K562 (cell line): ENCODE measurements around the gene NRSN2. TPM values are rescaled to one million over a fixed set of nuclear protein-coding genes. Genes with fewer than 3 reads are reported as not detected.
A peak's percentile ranks its signal among the peaks of the same experiment; 100 is the strongest.

Experiments used
- CSDE1 ChIP-seq, 2 experiments: fragments of 450-650 bp; IDR thresholded peaks; 2 replicates each; pipeline ENCODE4 v1.6.1; 2016; ENCODE audit warnings: mild to moderate bottlenecking in 1 of 2
- HMG20A ChIP-seq: fragments of 450-650 bp; formaldehyde crosslinking; conservative IDR thresholded peaks from 2 replicates; pipeline ENCODE4 v1.4.0; 2020; ENCODE audit warnings: mild to moderate bottlenecking, mixed read lengths
- POLR2B ChIP-seq: fragments of 450-650 bp; IDR thresholded peaks from 2 replicates; pipeline ENCODE4 v1.6.1; 2018; ENCODE audit warnings: low read depth; ENCODE audit not compliant: partially characterized antibody
- ZNF57 ChIP-seq: fragments of 450-650 bp; formaldehyde crosslinking; IDR thresholded peaks from 2 replicates; pipeline ENCODE4 v1.4.0; 2020; ENCODE audit warnings: mild to moderate bottlenecking, moderate library complexity
- ZNF830 ChIP-seq: fragments of 250-450 bp; sonication (Bioruptor Pico); IDR thresholded peaks from 2 replicates; pipeline ENCODE4 v1.5.0; 2021; ENCODE audit warnings: mild to moderate bottlenecking
- polyA plus RNA-seq, 8 experiments: library from polyadenylated mRNA; depleted of rRNA in 4 of 8; stranded (reverse) in 5 of 8; unstranded in 3 of 8; fragments of >200 nt; fragmentation: Nextera tagmentation in 2 of 8; fragmentation: Illumina TruSeq in 1 of 8; extraction: Ambion mirVana in 2 of 8; extraction: Trizol in 1 of 8; gene quantifications; 2 replicates each; pipeline versions ENCODE4 v1.2.1 to v1.2.3, GENCODE V29; 2011 to 2014; ENCODE audit warnings: inconsistent platforms in 1 of 8, missing spikeins in 1 of 8
- total RNA-seq, 7 experiments: library from RNA; depleted of rRNA in 6 of 7; stranded (reverse); fragments of >200 nt in 6 of 7; fragmentation: Illumina TruSeq in 2 of 7; extraction: Trizol in 2 of 7; gene quantifications; 2 replicates each; pipeline versions ENCODE4 v1.2.1 to v1.2.3, GENCODE V29; 2011 to 2021; ENCODE audit warnings: low replicate concordance in 1 of 7
- TF ChIP-seq, protein P1 (sequence below): sonication (generic); formaldehyde crosslinking; IDR thresholded peaks from 2 replicates; pipeline ENCODE4 v1.8.1; 2023; ENCODE audit warnings: mild to moderate bottlenecking, missing genetic modification reagents
- TF ChIP-seq, protein P2 (sequence below): fragments of 450-650 bp; IDR thresholded peaks from 2 replicates; pipeline ENCODE4 v1.6.1; 2016; ENCODE audit warnings: low read depth
- TF ChIP-seq, protein P3 (sequence below): fragments of 450-650 bp; formaldehyde crosslinking; IDR thresholded peaks from 2 replicates; pipeline ENCODE4 v1.4.0; 2020; ENCODE audit warnings: mild to moderate bottlenecking, mixed read lengths
- TF ChIP-seq, protein P4 (sequence below): fragments of 250-450 bp; sonication (Bioruptor Pico); IDR thresholded peaks from 2 replicates; pipeline ENCODE4 v1.8.0; 2022; ENCODE audit warnings: moderate library complexity, mild to moderate bottlenecking, inconsistent platforms
- TF ChIP-seq, protein P5 (sequence below): fragments of 450-650 bp; IDR thresholded peaks from 2 replicates; pipeline ENCODE4 v1.6.1; 2014; ENCODE audit warnings: low read depth, mild to moderate bottlenecking, moderate library complexity, borderline replicate concordance

NRSN2 gene
- total and polyA plus RNA-seq, 9 of the 15 experiments (the other 6 are each of a cell fraction or from before 2014, with no cell fraction given) = 7.5 to 29.7 (median 11.1) TPM

DNA sequence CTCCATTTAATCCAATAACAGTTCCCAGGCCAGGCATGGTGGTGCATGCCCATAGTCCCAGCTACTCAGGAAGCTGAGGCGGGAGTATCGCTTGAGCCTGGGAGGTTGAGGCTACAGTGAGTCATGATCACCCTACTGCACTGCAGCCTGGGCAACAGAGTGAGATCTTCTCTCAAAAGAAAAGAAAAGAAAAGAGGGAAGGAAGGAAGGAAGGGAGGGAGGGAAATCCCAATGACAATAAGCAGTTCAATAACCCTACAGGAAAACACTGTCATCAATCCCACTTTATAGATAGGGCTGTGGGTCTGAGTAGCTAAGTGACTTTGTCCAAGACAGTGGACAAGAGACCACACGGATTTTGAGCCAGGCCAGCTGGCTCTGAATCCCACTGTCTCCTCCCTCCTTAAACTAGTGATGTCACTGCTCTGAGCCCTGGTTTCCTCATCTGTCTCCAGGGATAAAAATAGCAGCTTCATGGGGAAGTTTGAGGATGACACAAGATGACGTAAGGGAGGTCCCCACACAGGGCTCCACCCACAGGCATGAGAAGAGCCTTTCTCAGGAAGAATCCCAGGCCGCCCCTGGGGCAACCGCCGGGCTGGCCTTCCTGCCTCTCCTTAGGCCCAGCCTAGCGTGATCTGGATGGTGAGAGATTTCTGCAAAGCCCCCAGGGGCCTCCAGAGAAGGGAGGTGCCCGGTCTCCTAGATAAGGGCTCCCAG is 26.4 kb downstream of the NRSN2 start (continued):
- TF ChIP-seq, protein P1, sequence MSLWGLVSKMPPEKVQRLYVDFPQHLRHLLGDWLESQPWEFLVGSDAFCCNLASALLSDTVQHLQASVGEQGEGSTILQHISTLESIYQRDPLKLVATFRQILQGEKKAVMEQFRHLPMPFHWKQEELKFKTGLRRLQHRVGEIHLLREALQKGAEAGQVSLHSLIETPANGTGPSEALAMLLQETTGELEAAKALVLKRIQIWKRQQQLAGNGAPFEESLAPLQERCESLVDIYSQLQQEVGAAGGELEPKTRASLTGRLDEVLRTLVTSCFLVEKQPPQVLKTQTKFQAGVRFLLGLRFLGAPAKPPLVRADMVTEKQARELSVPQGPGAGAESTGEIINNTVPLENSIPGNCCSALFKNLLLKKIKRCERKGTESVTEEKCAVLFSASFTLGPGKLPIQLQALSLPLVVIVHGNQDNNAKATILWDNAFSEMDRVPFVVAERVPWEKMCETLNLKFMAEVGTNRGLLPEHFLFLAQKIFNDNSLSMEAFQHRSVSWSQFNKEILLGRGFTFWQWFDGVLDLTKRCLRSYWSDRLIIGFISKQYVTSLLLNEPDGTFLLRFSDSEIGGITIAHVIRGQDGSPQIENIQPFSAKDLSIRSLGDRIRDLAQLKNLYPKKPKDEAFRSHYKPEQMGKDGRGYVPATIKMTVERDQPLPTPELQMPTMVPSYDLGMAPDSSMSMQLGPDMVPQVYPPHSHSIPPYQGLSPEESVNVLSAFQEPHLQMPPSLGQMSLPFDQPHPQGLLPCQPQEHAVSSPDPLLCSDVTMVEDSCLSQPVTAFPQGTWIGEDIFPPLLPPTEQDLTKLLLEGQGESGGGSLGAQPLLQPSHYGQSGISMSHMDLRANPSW = no peak
- TF ChIP-seq, protein P2, sequence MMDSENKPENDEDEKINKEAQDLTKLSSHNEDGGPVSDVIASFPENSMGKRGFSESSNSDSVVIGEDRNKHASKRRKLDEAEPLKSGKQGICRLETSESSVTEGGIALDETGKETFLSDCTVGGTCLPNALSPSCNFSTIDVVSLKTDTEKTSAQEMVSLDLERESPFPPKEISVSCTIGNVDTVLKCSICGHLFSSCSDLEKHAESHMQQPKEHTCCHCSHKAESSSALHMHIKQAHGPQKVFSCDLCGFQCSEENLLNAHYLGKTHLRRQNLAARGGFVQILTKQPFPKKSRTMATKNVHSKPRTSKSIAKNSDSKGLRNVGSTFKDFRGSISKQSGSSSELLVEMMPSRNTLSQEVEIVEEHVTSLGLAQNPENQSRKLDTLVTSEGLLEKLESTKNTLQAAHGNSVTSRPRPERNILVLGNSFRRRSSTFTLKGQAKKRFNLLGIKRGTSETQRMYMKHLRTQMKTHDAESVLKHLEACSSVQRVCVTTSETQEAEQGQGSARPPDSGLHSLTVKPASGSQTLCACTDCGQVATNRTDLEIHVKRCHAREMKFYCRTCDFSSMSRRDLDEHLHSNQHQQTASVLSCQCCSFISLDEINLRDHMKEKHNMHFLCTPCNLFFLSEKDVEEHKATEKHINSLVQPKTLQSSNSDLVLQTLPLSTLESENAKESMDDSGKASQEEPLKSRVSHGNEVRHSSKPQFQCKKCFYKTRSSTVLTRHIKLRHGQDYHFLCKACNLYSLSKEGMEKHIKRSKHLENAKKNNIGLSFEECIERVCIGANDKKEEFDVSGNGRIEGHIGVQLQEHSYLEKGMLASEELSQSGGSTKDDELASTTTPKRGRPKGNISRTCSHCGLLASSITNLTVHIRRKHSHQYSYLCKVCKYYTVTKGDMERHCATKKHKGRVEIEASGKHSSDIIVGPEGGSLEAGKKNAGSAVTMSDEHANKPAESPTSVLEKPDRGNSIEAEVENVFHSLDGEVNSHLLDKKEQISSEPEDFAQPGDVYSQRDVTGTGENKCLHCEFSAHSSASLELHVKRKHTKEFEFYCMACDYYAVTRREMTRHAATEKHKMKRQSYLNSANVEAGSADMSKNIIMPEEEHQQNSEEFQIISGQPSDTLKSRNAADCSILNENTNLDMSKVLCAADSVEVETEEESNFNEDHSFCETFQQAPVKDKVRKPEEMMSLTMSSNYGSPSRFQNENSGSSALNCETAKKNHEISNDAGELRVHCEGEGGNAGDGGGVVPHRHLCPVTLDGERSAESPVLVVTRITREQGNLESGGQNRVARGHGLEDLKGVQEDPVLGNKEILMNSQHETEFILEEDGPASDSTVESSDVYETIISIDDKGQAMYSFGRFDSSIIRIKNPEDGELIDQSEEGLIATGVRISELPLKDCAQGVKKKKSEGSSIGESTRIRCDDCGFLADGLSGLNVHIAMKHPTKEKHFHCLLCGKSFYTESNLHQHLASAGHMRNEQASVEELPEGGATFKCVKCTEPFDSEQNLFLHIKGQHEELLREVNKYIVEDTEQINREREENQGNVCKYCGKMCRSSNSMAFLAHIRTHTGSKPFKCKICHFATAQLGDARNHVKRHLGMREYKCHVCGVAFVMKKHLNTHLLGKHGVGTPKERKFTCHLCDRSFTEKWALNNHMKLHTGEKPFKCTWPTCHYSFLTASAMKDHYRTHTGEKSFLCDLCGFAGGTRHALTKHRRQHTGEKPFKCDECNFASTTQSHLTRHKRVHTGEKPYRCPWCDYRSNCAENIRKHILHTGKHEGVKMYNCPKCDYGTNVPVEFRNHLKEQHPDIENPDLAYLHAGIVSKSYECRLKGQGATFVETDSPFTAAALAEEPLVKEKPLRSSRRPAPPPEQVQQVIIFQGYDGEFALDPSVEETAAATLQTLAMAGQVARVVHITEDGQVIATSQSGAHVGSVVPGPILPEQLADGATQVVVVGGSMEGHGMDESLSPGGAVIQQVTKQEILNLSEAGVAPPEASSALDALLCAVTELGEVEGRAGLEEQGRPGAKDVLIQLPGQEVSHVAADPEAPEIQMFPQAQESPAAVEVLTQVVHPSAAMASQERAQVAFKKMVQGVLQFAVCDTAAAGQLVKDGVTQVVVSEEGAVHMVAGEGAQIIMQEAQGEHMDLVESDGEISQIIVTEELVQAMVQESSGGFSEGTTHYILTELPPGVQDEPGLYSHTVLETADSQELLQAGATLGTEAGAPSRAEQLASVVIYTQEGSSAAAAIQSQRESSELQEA = no peak
- TF ChIP-seq POLR2B (peak; percentile 47), HMG20A (CRISPR knock-in tag) (no peak), CSDE1 (IDR thresholded peaks at IDR 0.05) (peak in 1 of 2 experiments; percentile 54; a peak in 1 of 4 replicates), ZNF57 (CRISPR knock-in tag) (no peak), ZNF830 (CRISPR knock-in tag) (no peak)
- TF ChIP-seq, protein P3, sequence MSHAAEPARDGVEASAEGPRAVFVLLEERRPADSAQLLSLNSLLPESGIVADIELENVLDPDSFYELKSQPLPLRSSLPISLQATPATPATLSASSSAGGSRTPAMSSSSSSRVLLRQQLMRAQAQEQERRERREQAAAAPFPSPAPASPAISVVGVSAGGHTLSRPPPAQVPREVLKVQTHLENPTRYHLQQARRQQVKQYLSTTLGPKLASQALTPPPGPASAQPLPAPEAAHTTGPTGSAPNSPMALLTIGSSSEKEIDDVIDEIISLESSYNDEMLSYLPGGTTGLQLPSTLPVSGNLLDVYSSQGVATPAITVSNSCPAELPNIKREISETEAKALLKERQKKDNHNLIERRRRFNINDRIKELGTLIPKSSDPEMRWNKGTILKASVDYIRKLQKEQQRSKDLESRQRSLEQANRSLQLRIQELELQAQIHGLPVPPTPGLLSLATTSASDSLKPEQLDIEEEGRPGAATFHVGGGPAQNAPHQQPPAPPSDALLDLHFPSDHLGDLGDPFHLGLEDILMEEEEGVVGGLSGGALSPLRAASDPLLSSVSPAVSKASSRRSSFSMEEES (CRISPR knock-in tag) = no peak
- TF ChIP-seq, protein P4, sequence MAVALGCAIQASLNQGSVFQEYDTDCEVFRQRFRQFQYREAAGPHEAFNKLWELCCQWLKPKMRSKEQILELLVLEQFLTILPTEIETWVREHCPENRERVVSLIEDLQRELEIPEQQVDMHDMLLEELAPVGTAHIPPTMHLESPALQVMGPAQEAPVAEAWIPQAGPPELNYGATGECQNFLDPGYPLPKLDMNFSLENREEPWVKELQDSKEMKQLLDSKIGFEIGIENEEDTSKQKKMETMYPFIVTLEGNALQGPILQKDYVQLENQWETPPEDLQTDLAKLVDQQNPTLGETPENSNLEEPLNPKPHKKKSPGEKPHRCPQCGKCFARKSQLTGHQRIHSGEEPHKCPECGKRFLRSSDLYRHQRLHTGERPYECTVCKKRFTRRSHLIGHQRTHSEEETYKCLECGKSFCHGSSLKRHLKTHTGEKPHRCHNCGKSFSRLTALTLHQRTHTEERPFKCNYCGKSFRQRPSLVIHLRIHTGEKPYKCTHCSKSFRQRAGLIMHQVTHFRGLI (CRISPR knock-in tag) = no peak; the same call in none of the 2 replicates
- TF ChIP-seq, protein P5, sequence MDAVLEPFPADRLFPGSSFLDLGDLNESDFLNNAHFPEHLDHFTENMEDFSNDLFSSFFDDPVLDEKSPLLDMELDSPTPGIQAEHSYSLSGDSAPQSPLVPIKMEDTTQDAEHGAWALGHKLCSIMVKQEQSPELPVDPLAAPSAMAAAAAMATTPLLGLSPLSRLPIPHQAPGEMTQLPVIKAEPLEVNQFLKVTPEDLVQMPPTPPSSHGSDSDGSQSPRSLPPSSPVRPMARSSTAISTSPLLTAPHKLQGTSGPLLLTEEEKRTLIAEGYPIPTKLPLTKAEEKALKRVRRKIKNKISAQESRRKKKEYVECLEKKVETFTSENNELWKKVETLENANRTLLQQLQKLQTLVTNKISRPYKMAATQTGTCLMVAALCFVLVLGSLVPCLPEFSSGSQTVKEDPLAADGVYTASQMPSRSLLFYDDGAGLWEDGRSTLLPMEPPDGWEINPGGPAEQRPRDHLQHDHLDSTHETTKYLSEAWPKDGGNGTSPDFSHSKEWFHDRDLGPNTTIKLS = no peak
